ENCODE results near the gene SEPHS2. TPM values are rescaled to one million over a fixed set of nuclear protein-coding genes. Genes with fewer than 3 reads are reported as not detected.

The SEPHS2 gene
- total RNA-seq, 4 donors from 2014 or later, result 21.6 to 36.1 (median 25.2) TPM

DNA sequence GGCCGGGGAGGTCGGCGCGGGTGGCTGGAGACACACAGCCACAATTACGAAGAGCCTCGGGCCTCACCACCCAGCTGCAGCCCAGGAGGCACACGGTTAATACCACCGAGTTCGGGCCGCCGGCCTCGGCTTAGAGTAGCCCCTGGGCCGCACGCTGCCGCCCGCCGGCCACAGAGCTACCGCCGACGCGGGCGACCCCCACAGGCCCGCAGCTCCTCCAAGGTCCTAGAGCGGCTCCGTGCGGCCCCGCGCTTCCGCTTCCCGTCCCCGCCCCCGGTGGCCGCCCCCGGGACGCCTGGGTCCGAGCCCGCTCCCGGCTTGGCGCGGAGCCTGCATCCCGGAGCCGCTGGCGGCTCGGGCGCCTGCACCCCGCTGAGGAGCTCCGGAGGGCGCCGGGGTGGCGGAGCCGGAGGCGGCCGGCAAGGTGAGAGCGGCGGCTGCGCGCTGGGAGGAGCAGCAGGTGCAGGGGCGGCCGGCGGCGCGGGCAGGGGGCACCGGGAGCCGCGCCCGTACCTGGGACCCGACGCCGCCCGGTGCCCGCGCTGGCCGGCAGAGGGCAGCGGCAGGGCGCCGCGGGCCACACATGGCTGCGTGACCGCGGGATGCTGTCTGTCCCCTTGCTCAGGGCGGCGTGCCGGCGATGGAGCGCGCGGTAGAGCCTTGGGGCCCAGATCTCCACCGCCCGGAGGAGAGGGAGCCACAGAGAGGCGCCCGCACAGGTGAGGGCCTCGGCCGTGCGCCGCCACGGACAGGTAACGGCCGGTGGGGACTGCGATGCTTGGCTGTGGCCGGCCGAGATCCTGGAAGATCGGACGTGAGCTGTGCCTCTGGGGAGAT is 50.3 kb downstream of the SEPHS2 start, which contains the start of gene ZNF48:
ZNF48 (plus strand) TSS at position 266 of the 837 bp plus-strand sequence; CDS start at position 641, 375 bp downstream.
- peak within 1 kb of the TSS; percentile 72 to 88 (median 86) for H3K27ac ChIP-seq
- peaks cover 0 to 55% (median 12%) of the 10 kb centered on the region in 3 donors for H3K4me1 ChIP-seq
- peak within 1 kb of the TSS; percentile 64 to 93 for H3K4me3 ChIP-seq
- peaks cover 0 to 20% of the 10 kb centered on the region in 2 donors for H3K36me3 ChIP-seq
- TF ChIP-seq CTCF (IDR thresholded peaks at IDR 0.05) (peak in 3 of 4 experiments; percentile 48 to 61 (median 57)), EP300 (IDR thresholded peaks at IDR 0.05) (no peak), POLR2A (IDR thresholded peaks at IDR 0.05) (peak; percentile 27 to 36), POLR2AphosphoS5 (IDR thresholded peaks at IDR 0.05) (peak; percentile 54)
- H3K9me3 ChIP-seq, result no peaks in the 10 kb centered on the region
- peak; percentile 97 for ATAC-seq
- H3K27me3 ChIP-seq, result no peaks in the 10 kb centered on the region
- 0% methylated on average over 5 of the region's 103 CpGs; no CpG with 5 or more reads in 1 of the 2 donors for WGBS, 2 donors (ENCODE audit: low coverage in 1 of 2)

DNA sequence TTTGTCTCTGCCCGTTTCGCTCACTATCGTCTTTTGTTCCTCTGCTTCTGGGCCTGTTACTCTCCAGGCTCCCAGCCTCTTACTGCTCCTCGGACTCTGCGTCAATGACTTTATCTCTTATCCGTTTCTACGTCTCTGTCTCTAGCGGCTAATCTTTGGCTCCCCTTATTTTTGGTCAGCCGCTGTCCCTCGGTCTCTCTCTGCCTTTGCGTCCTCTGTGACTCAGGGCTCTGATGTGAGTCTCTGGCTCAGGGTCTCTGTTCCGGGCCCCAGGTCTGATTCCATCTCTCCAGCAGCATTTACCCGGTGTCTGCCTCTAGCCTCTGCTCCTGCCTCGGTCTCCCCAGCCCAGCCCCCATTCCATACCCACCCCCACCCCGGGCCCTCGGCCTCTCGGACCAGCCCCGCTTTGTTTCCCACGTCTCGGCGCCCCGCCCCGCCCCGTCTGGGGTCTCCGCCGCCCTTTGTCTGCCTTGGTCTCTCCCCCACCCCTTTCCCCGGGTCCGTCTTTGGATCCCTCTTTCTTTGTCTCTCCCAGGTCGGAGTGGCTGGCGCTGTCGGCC is 51.0 kb downstream of the SEPHS2 start:
- TF ChIP-seq EP300 (IDR thresholded peaks at IDR 0.05) (no peak), POLR2AphosphoS5 (IDR thresholded peaks at IDR 0.05) (no peak), CTCF (IDR thresholded peaks at IDR 0.05) (no peak), POLR2A (IDR thresholded peaks at IDR 0.05) (no peak)
- ATAC-seq, result peak; percentile 12
- no peaks in the 10 kb centered on the region for H3K9me3 ChIP-seq
- peak overlapping the region; percentile 64 to 93 for H3K4me3 ChIP-seq
- peaks cover 0 to 48% (median 12%) of the 10 kb centered on the region in 3 donors for H3K4me1 ChIP-seq
- H3K27ac ChIP-seq, result peak overlapping the region; percentile 72 to 88 (median 86)
- H3K27me3 ChIP-seq, result no peaks in the 10 kb centered on the region
- 6 to 10% methylated on average over 12 to 14 of the region's 31 CpGs for WGBS, 2 donors (ENCODE audit: low coverage in 1 of 2)
- H3K36me3 ChIP-seq, result peaks cover 0 to 20% of the 10 kb centered on the region in 2 donors

Small RNA genes within 50 kb of the gene (small RNA-seq; reads per million reads assigned to genes)
- 0 reads per million in 4 donors for gene RF00019
- gene RF00406, result 0 reads per million in 4 donors
- gene RNU7-61P, result 0 reads per million in 4 donors

Other genes starting within 250 kb of the SEPHS2 start
- 10 to 100 TPM in 1 of 4 donors, 1 to 10 TPM in 2, not detected in 1; 5.1 to 10.4 (median 8.8) TPM for gene SULT1A3, start 246.6 kb downstream of the SEPHS2 start, total RNA-seq
- 1 to 10 TPM in 2 of 4 donors, under 1 TPM in 2; 0.32 to 7.0 (median 2.5) TPM for gene NPIPB13, start 197.4 kb downstream of the SEPHS2 start, total RNA-seq
- 10 to 100 TPM; 43.1 to 68.1 (median 54.3) TPM for gene CD2BP2, start 90.6 kb downstream of the SEPHS2 start, total RNA-seq
- gene TBC1D10B, start 75.4 kb downstream of the SEPHS2 start, total RNA-seq, result 10 to 100 TPM; 17.1 to 40.9 (median 20.4) TPM
- gene MYL11, start 71.1 kb downstream of the SEPHS2 start, total RNA-seq, result not detected
- gene SEPTIN1, start 63.3 kb downstream of the SEPHS2 start, total RNA-seq, result 1 to 10 TPM in 2 of 4 donors, under 1 TPM in 2; 0.59 to 2.2 (median 1.2) TPM
- gene ZNF48, start 50.5 kb downstream of the SEPHS2 start, total RNA-seq, result 10 to 100 TPM in 3 of 4 donors, 1 to 10 TPM in 1; 7.9 to 17.5 (median 12.2) TPM
- 10 to 100 TPM; 17.6 to 29.3 (median 19.5) TPM for gene ZNF771, start 38.3 kb downstream of the SEPHS2 start, total RNA-seq
- 10 to 100 TPM; 10.9 to 17.4 (median 13.8) TPM for gene DCTPP1, start 15.8 kb downstream of the SEPHS2 start, total RNA-seq
- 1 to 10 TPM in 2 of 4 donors, under 1 TPM in 2; 0.30 to 4.2 (median 0.97) TPM for gene ITGAL, start 26.9 kb upstream of the SEPHS2 start, total RNA-seq
- gene ZNF768, start 80.7 kb upstream of the SEPHS2 start, total RNA-seq, result 10 to 100 TPM; 41.3 to 87.8 (median 50.9) TPM
- gene ZNF747, start 89.0 kb upstream of the SEPHS2 start, total RNA-seq, result 10 to 100 TPM; 15.3 to 31.6 (median 19.3) TPM
- 10 to 100 TPM in 2 of 4 donors, 1 to 10 TPM in 2; 6.3 to 13.1 (median 9.3) TPM for gene ZNF764, start 112.5 kb upstream of the SEPHS2 start, total RNA-seq
- gene ZNF688, start 125.8 kb upstream of the SEPHS2 start, total RNA-seq, result 10 to 100 TPM; 15.9 to 22.1 (median 20.8) TPM
- gene ZNF785, start 139.8 kb upstream of the SEPHS2 start, total RNA-seq, result 10 to 100 TPM in 3 of 4 donors, 1 to 10 TPM in 1; 6.9 to 17.0 (median 12.2) TPM
- gene ZNF689, start 164.5 kb upstream of the SEPHS2 start, total RNA-seq, result 10 to 100 TPM in 2 of 4 donors, 1 to 10 TPM in 2; 9.7 to 13.1 (median 11.4) TPM
- gene PRR14, start 205.1 kb upstream of the SEPHS2 start, total RNA-seq, result 10 to 100 TPM; 21.7 to 49.2 (median 41.8) TPM
- 10 to 100 TPM; 19.9 to 52.1 (median 32.8) TPM for gene FBRS, start 212.6 kb upstream of the SEPHS2 start, total RNA-seq

Data from gastroesophageal sphincter (tissue), 4 donors.